H1 (cell line): ENCODE results near the gene ADM2. TPM values are rescaled to one million over a fixed set of nuclear protein-coding genes. Genes with fewer than 3 reads are reported as not detected.

Experiments
- BRCA1 ChIP-seq: IDR thresholded peaks from 2 replicates; pipeline ENCODE4 v1.6.1; 2012; ENCODE audit warnings: low read depth, low read length, improper control_type of control experiment
- EZH2 ChIP-seq: fragments of 200-600 bp; sonication (generic); IDR thresholded peaks from 2 replicates; pipeline ENCODE4 v1.7.1; 2012; ENCODE audit warnings: low read depth, mild to moderate bottlenecking, moderate library complexity, low read length, inconsistent platforms; ENCODE audit not compliant: severe bottlenecking
- HDAC6 ChIP-seq: IDR thresholded peaks from one replicate; pipeline ENCODE4 v1.7.1; 2012; ENCODE audit warnings: low read depth, mild to moderate bottlenecking, inconsistent platforms, low read length, moderate library complexity
- JUND ChIP-seq: IDR thresholded peaks from 2 replicates; pipeline ENCODE4 v1.6.1; 2011; ENCODE audit warnings: mild to moderate bottlenecking, improper control_type of control experiment, low read length
- POLR2AphosphoS5 ChIP-seq: IDR thresholded peaks from 2 replicates; pipeline ENCODE4 v1.6.1; 2011; ENCODE audit warnings: low read depth, low read length
- RXRA ChIP-seq: IDR thresholded peaks from 2 replicates; pipeline ENCODE4 v1.6.1; 2011; ENCODE audit warnings: low read depth, mild to moderate bottlenecking, low read length, moderate library complexity; ENCODE audit not compliant: insufficient read depth
- SIX5 ChIP-seq: IDR thresholded peaks from 2 replicates; pipeline ENCODE4 v1.6.1; 2011; ENCODE audit warnings: mild to moderate bottlenecking, low read depth, low read length
- polyA plus RNA-seq, 7 experiments: library from polyadenylated mRNA; depleted of rRNA in 3 of 7; stranded (reverse) in 5 of 7; unstranded in 2 of 7; fragments of >200 nt in 5 of 7; fragments of 200-250 nt in 2 of 7; gene quantifications; 1 replicate in 5 of 7; 2 replicates in 1 of 7; 4 replicates in 1 of 7; pipeline versions ENCODE4 v1.2.1 to v1.2.3, GENCODE V29; 2011 to 2013; ENCODE audit warnings: missing spikeins in 2 of 7, mixed read lengths in 2 of 7
- total RNA-seq: library from RNA; stranded (reverse); fragmentation: NEBNext Ultra II Directional; extraction: Animal tissue kit (Norgen Biotek cat#: 25700); gene quantifications from 2 replicates; pipeline ENCODE4 v1.2.1, GENCODE V29; 2021

Gene ADM2
- total and polyA plus RNA-seq, 2 of the 8 experiments (the other 6 are each of a cell fraction or from before 2014, with no cell fraction given), result 3.3 to 7.5 TPM

DNA sequence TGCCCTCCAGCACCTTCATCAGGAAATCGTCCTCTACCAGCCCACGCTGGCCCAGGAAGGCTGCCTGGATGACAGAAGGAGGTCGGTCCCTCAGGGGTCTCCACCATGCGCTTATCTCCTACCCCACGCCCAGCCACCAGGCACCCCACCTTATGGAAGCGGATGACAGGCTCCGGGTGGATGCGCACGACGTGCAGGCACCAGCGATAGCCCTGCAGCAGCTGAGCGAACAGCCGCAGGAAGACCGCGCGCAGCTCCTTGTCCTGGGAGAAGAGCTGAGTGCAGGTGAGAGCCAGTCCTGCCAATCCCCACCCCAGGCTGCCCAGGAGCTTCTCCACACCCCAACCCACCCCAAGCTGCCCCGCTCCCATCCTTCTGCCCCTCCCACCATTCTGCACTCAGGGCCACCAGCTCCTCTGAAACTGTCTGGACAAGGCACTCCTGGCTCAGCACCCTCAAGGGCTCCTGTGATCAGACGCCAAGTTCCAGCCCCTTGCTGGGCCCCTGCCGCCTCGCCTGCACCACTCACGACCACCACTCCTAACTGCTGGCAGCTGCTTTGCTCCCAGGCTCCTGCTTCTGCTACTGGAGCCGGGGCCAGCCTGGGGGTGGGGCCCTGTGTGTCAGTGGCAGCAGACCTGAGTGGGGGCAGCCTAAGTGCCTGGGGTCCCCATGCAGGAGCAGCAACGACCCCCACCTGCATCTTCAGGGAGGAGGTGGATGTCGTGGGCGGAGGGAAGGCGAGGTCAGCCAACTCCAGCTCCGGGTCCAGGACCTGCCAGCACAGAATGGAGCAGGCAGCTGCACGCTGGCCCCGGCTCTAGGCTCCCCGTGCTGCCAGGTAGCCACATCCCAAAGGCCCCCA is 16.0 kb upstream of the ADM2 start (continued):
- TF ChIP-seq SIX5 (no peak), POLR2AphosphoS5 (no peak), HDAC6 (no peak), EZH2 (no peak), BRCA1 (no peak), RXRA (no peak), JUND (no peak)
- TF ChIP-seq, all 59 proteins: peak for 0
